Spleen (tissue), 7 donors: Measurements from ENCODE around the gene MX2.

Experiments
- POLR2A ChIP-seq, 3 donors: fragments of 450-650 bp; IDR thresholded peaks; one replicate each; pipeline ENCODE4 v1.5.1; 2017; ENCODE audit warnings: antibody characterized with exemption in 3 of 3, mild to moderate bottlenecking in 1 of 3
- TF ChIP-seq, protein P1 (sequence below), 11 experiments: fragments of 200-600 bp in 7 of 11; fragments of 450-650 bp in 4 of 11; sonication (generic) in 4 of 11; IDR thresholded peaks in 8 of 11; conservative IDR thresholded peaks in 3 of 11; 1 replicate in 7 of 11; 2 replicates in 4 of 11; pipeline versions ENCODE4 v1.4.0 to v1.8.0; 2016 to 2021; ENCODE audit warnings: antibody characterized with exemption in 11 of 11, inconsistent platforms in 4 of 11, mild to moderate bottlenecking in 1 of 11
- donor health status: DM: no; HTN: no; CAD: no; lungs with moderate emphysema.
- donor health status: DM: no; HTN: no; CAD: no.
- donor health status: DM: no; HTN: no; CAD: no.

DNA sequence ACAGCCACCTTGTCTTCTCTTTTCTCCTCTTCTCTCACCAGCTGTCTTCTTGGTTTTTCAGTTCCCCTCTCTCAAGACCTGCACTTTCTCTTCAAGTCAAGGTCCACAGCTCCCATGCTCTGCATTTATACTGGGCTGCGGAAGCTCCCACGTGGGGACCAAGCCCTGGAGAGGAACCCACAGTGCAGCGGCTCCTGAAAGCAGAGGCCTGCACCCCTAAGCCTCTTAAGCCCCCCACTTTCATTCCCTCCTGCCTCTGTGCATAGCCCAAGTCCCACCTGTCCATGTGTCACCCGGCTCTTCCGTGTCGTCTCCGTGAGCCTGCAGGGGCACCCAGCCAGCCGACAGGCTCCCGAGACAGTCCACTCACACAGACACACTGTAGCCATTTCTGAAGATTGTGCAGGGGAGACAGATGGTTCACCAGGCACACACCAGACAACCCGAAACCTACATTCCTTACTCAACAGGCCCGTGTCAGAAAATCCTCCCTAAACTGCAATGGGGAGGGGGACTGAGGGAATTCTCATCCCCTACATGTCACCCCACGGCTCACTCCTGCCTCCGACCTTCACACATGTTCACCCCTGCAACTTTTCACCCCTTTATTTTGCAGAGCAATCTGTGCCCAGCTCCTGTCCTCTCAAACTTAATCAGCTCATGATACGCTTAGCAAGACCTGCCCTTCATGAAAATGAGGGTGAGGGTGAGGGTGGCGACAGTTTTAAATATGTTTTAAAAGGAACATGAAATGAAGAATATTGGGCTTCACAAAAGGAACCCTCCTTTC is 6.3 kb downstream of the MX2 start:
- no peak for TF ChIP-seq POLR2A (IDR thresholded peaks at IDR 0.05)
- TF ChIP-seq, protein P1, sequence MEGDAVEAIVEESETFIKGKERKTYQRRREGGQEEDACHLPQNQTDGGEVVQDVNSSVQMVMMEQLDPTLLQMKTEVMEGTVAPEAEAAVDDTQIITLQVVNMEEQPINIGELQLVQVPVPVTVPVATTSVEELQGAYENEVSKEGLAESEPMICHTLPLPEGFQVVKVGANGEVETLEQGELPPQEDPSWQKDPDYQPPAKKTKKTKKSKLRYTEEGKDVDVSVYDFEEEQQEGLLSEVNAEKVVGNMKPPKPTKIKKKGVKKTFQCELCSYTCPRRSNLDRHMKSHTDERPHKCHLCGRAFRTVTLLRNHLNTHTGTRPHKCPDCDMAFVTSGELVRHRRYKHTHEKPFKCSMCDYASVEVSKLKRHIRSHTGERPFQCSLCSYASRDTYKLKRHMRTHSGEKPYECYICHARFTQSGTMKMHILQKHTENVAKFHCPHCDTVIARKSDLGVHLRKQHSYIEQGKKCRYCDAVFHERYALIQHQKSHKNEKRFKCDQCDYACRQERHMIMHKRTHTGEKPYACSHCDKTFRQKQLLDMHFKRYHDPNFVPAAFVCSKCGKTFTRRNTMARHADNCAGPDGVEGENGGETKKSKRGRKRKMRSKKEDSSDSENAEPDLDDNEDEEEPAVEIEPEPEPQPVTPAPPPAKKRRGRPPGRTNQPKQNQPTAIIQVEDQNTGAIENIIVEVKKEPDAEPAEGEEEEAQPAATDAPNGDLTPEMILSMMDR (IDR thresholded peaks at IDR 0.05 in 8 of 11, conservative IDR thresholded peaks at IDR 0.05 in 3 of 11), result no peak
